HepG2 (cell line): ENCODE results near the gene OR6B1. TPM values are rescaled to one million over a fixed set of nuclear protein-coding genes. Genes with fewer than 3 reads are reported as not detected.
A peak's percentile ranks its signal among the peaks of the same experiment; 100 is the strongest.

ENCODE experiments used
- ATAC-seq: fragments of 200-7000 bp; cut with Tn5 transposase; 3 replicates; pipeline ENCODE4 v1.9.1; 2020; ENCODE audit warnings: mild to moderate bottlenecking, moderate library complexity
- BruUV-seq: library from RNA; stranded (reverse); fragments of 400-500 nt; replicated peaks from 2 replicates; lab custom pipeline; 2021; lab: Mats Ljungman, UMichigan
- CTCF ChIA-PET: fragments of 300-600 bp; formaldehyde crosslinking; extraction: SDS; loops from one replicate; lab custom pipeline; 2021; ENCODE audit warnings: low total read pairs, inconsistent platforms, low intra/inter-chr PET ratio; lab: Yijun Ruan, JAX
- POLR2A ChIA-PET: fragments of 350-600 bp; sonication (Branson Sonifier 250); formaldehyde crosslinking; loops from one replicate; lab custom pipeline; 2020; ENCODE audit warnings: antibody characterized with exemption, inconsistent platforms; lab: Yijun Ruan, JAX
- DNase-seq: peaks from one replicate; pipeline ENCODE4 v3.0.0-alpha.2; 2015; ENCODE audit warnings: low spot score
- FAIRE-seq: peaks from 3 replicates; lab custom pipeline; 2011; peaks lifted over from hg19 to GRCh38; lab: Jason Lieb, UNC
- H2AFZ ChIP-seq: one replicate; pipeline ENCODE4 v1.6.1; 2011; ENCODE audit warnings: low read length, inconsistent platforms
- H3K27ac ChIP-seq: fragments of 300-600 bp; 3 replicates; pipeline ENCODE4 v1.8.0; 2011; ENCODE audit warnings: mixed run types, mild to moderate bottlenecking, mixed read lengths, low read length, inconsistent platforms; ENCODE audit not compliant: insufficient read depth; ENCODE audit errors: extremely low read length
- H3K27me3 ChIP-seq, 2 experiments: fragments of 200-600 bp in 1 of 2; 2 replicates in 1 of 2; 3 replicates in 1 of 2; pipeline versions ENCODE4 v1.6.0 to v1.8.0; 2011; ENCODE audit warnings: low read length in 2 of 2, mild to moderate bottlenecking in 2 of 2, moderate library complexity in 2 of 2, inconsistent platforms in 1 of 2; ENCODE audit not compliant: insufficient read depth in 2 of 2, control insufficient read depth in 1 of 2
- H3K36me3 ChIP-seq, 2 experiments: fragments of 200-600 bp in 1 of 2; replicated peaks in 1 of 2; 2 replicates in 1 of 2; 3 replicates in 1 of 2; pipeline versions ENCODE4 v1.5.1 to v1.8.0; 2011; ENCODE audit warnings: low read length in 2 of 2, inconsistent platforms in 1 of 2; ENCODE audit not compliant: insufficient read depth in 2 of 2, control insufficient read depth in 1 of 2
- H3K4me1 ChIP-seq: 2 replicates; pipeline ENCODE4 v1.5.1; 2012; ENCODE audit warnings: low read length, inconsistent platforms; ENCODE audit not compliant: insufficient read depth
- H3K4me2 ChIP-seq: 2 replicates; pipeline ENCODE4 v1.6.0; 2011; ENCODE audit warnings: low read depth, low read length, inconsistent platforms
- H3K4me3 ChIP-seq, 3 experiments: fragments of 200-600 bp in 1 of 3; sonication (generic), shearing (Covaris generic) in 1 of 3; replicated peaks in 1 of 3; 2 replicates each; pipeline ENCODE4 v1.5.1; 2011 to 2016; ENCODE audit warnings: low read length in 3 of 3, inconsistent platforms in 2 of 3, low read depth in 2 of 3, mild to moderate bottlenecking in 2 of 3, control low read depth in 1 of 3, mixed read lengths in 1 of 3; ENCODE audit not compliant: insufficient read depth in 1 of 3
- H3K79me2 ChIP-seq: one replicate; pipeline ENCODE4 v1.6.1; 2011; ENCODE audit warnings: low read length, inconsistent platforms; ENCODE audit not compliant: insufficient read depth
- H3K9ac ChIP-seq: 2 replicates; pipeline ENCODE4 v1.6.0; 2011; ENCODE audit warnings: mild to moderate bottlenecking, low read depth, low read length, inconsistent platforms; ENCODE audit not compliant: insufficient read depth
- H3K9me3 ChIP-seq: 2 replicates; pipeline ENCODE4 v1.5.1; 2012; ENCODE audit warnings: mild to moderate bottlenecking, low read length
- H4K20me1 ChIP-seq: 2 replicates; pipeline ENCODE4 v1.6.0; 2011; ENCODE audit warnings: inconsistent platforms, mild to moderate bottlenecking, low read length, moderate library complexity; ENCODE audit not compliant: insufficient read depth
- GFI1 ChIP-seq: sonication (generic); formaldehyde crosslinking; IDR thresholded peaks from 2 replicates; pipeline ENCODE4 v1.5.0; 2020; ENCODE audit warnings: missing genetic modification reagents, mild to moderate bottlenecking, borderline replicate concordance
- RFX1 ChIP-seq: fragments of 450-650 bp; IDR thresholded peaks from 2 replicates; pipeline ENCODE4 v1.6.1; 2017
- ZBTB20 ChIP-seq: sonication (generic); formaldehyde crosslinking; IDR thresholded peaks from 2 replicates; pipeline ENCODE4 v1.8.1; 2023; ENCODE audit warnings: missing genetic modification reagents, low read depth, mild to moderate bottlenecking, borderline replicate concordance
- WGBS: methylation state at CpG from one replicate; pipeline ENCODE4 v1.1.6; 2017; ENCODE audit warnings: low lambda C conversion rate; 5-methylcytosine and 5-hydroxymethylcytosine counted together
- in situ Hi-C: cut with HindIII; loops from 2 replicates; pipeline ENCODE4 v1.10.0; 2017; ENCODE audit warnings: low pct_unique_long_range_greater_than_20kb; ENCODE audit not compliant: extremely low pct_ligation_motif_present
- intact Hi-C: fragments of 100-400 bp; cut with micrococcal nuclease; formaldehyde crosslinking; loops from one replicate; pipeline ENCODE4 v1.10.0; 2022; ENCODE audit not compliant: unreplicated experiment
- polyA plus RNA-seq, 8 experiments: library from polyadenylated mRNA; depleted of rRNA in 3 of 8; stranded (reverse) in 7 of 8; unstranded in 1 of 8; fragments of >200 nt; fragmentation: Illumina TruSeq in 4 of 8; extraction: Trizol in 4 of 8; gene quantifications; 2 replicates each; pipeline versions ENCODE4 v1.2.1 to v1.2.3, GENCODE V29; 2011 to 2016; ENCODE audit warnings: low read depth in 4 of 8, missing spikeins in 1 of 8, mixed read lengths in 1 of 8; ENCODE audit not compliant: insufficient read depth in 1 of 8
- total RNA-seq, 5 experiments: library from RNA; depleted of rRNA; stranded (reverse); fragments of >200 nt; fragmentation: Illumina TruSeq; extraction: Trizol; gene quantifications; 2 replicates each; pipeline ENCODE4 v1.2.3, GENCODE V29; 2016; ENCODE audit warnings: low read depth in 1 of 5
- TF ChIP-seq, protein P1 (sequence below): sonication (generic); formaldehyde crosslinking; IDR thresholded peaks from 2 replicates; pipeline ENCODE4 v1.4.0; 2020; ENCODE audit warnings: low read depth, missing genetic modification reagents
- TF ChIP-seq, protein P2 (sequence below): sonication (generic); formaldehyde crosslinking; IDR thresholded peaks from 2 replicates; pipeline ENCODE4 v1.9.0; 2021; ENCODE audit warnings: mild to moderate bottlenecking, missing genetic modification reagents

OR6B1 gene
- total and polyA plus RNA-seq, 2 of the 13 experiments (the other 11 are each of a cell fraction or from before 2014, with no cell fraction given), result 0.18 TPM; not detected in 1

- H3K9ac ChIP-seq, result no peak overlapping the region
- no peak overlapping the region for H3K4me3 ChIP-seq
- DNase-seq (no peak), FAIRE-seq (no peak), ATAC-seq (no peak)
- no peaks in the 10 kb centered on the region for H4K20me1 ChIP-seq
- intact Hi-C loops (no loop called here), in situ Hi-C loops (no loop called here)
- no peak overlapping the region for H3K27ac ChIP-seq
- WGBS, result 58% methylated on average over 4 of the region's 4 CpGs
- BruUV-seq, result no TSS peak
- H3K4me2 ChIP-seq, result no peak overlapping the region
- CTCF ChIA-PET, result no interaction called here
- no peaks in the 10 kb centered on the region for H3K4me1 ChIP-seq
- POLR2A ChIA-PET, result no interaction called here
- H3K27me3 ChIP-seq, result no peaks in the 10 kb centered on the region
- TF ChIP-seq GFI1 (CRISPR knock-in tag) (no peak), RFX1 (peak; percentile 37; the same call in 1 of the 2 replicates)
- no peaks in the 10 kb centered on the region for H3K36me3 ChIP-seq
- no peaks in the 10 kb centered on the region for H3K9me3 ChIP-seq
- no peak overlapping the region for H2AFZ ChIP-seq
- H3K79me2 ChIP-seq, result no peaks in the 10 kb centered on the region
These were observed 23.2 kb downstream of the OR6B1 start for GRCh38 chr7:144023171-144023827.

DNA sequence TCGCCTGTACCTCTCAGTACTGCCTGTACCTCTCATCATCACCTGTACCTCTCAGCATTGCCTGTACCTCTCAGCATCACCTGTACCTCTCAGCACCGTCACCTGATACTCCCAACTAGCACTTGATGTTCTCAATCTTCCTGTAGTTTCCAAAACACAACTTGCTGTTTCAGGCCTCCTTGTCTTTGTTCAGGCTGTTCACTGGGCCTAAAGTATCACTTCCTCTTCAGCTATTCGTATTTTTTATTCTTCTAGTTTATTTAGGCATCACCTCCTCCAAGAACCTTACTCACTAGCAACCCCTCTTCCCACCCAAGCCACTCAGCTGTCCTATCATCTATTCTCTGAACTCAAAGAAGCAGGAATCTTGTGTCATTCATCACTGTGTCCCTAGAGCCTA is 24.1 kb downstream of the OR6B1 start:
- no peak overlapping the region for H3K4me3 ChIP-seq
- H2AFZ ChIP-seq, result no peak overlapping the region
- DNase-seq, result no peak
- CTCF ChIA-PET, result no interaction called here
- no peaks in the 10 kb centered on the region for H3K9me3 ChIP-seq
- BruUV-seq, result no TSS peak
- no peak overlapping the region for H3K4me2 ChIP-seq
- no peaks in the 10 kb centered on the region for H3K79me2 ChIP-seq
- no peak for ATAC-seq
- H3K4me1 ChIP-seq, result no peaks in the 10 kb centered on the region
- no peaks in the 10 kb centered on the region for H4K20me1 ChIP-seq
- no peaks in the 10 kb centered on the region for H3K36me3 ChIP-seq
- H3K27me3 ChIP-seq, result no peaks in the 10 kb centered on the region
- H3K27ac ChIP-seq, result no peak overlapping the region
- intact Hi-C loops (no loop called here), in situ Hi-C loops (no loop called here)
- 29% methylated on average over 3 of the region's 3 CpGs for WGBS
- H3K9ac ChIP-seq, result no peak overlapping the region
- no peak for TF ChIP-seq ZBTB20 (CRISPR knock-in tag)
- TF ChIP-seq, protein P1, sequence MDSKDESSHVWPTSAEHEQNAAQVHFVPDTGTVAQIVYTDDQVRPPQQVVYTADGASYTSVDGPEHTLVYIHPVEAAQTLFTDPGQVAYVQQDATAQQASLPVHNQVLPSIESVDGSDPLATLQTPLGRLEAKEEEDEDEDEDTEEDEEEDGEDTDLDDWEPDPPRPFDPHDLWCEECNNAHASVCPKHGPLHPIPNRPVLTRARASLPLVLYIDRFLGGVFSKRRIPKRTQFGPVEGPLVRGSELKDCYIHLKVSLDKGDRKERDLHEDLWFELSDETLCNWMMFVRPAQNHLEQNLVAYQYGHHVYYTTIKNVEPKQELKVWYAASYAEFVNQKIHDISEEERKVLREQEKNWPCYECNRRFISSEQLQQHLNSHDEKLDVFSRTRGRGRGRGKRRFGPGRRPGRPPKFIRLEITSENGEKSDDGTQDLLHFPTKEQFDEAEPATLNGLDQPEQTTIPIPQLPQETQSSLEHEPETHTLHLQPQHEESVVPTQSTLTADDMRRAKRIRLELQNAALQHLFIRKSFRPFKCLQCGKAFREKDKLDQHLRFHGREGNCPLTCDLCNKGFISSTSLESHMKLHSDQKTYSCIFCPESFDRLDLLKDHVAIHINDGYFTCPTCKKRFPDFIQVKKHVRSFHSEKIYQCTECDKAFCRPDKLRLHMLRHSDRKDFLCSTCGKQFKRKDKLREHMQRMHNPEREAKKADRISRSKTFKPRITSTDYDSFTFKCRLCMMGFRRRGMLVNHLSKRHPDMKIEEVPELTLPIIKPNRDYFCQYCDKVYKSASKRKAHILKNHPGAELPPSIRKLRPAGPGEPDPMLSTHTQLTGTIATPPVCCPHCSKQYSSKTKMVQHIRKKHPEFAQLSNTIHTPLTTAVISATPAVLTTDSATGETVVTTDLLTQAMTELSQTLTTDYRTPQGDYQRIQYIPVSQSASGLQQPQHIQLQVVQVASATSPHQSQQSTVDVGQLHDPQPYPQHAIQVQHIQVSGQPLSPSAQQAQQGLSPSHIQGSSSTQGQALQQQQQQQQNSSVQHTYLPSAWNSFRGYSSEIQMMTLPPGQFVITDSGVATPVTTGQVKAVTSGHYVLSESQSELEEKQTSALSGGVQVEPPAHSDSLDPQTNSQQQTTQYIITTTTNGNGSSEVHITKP (CRISPR knock-in tag), result no peak
- TF ChIP-seq, protein P2, sequence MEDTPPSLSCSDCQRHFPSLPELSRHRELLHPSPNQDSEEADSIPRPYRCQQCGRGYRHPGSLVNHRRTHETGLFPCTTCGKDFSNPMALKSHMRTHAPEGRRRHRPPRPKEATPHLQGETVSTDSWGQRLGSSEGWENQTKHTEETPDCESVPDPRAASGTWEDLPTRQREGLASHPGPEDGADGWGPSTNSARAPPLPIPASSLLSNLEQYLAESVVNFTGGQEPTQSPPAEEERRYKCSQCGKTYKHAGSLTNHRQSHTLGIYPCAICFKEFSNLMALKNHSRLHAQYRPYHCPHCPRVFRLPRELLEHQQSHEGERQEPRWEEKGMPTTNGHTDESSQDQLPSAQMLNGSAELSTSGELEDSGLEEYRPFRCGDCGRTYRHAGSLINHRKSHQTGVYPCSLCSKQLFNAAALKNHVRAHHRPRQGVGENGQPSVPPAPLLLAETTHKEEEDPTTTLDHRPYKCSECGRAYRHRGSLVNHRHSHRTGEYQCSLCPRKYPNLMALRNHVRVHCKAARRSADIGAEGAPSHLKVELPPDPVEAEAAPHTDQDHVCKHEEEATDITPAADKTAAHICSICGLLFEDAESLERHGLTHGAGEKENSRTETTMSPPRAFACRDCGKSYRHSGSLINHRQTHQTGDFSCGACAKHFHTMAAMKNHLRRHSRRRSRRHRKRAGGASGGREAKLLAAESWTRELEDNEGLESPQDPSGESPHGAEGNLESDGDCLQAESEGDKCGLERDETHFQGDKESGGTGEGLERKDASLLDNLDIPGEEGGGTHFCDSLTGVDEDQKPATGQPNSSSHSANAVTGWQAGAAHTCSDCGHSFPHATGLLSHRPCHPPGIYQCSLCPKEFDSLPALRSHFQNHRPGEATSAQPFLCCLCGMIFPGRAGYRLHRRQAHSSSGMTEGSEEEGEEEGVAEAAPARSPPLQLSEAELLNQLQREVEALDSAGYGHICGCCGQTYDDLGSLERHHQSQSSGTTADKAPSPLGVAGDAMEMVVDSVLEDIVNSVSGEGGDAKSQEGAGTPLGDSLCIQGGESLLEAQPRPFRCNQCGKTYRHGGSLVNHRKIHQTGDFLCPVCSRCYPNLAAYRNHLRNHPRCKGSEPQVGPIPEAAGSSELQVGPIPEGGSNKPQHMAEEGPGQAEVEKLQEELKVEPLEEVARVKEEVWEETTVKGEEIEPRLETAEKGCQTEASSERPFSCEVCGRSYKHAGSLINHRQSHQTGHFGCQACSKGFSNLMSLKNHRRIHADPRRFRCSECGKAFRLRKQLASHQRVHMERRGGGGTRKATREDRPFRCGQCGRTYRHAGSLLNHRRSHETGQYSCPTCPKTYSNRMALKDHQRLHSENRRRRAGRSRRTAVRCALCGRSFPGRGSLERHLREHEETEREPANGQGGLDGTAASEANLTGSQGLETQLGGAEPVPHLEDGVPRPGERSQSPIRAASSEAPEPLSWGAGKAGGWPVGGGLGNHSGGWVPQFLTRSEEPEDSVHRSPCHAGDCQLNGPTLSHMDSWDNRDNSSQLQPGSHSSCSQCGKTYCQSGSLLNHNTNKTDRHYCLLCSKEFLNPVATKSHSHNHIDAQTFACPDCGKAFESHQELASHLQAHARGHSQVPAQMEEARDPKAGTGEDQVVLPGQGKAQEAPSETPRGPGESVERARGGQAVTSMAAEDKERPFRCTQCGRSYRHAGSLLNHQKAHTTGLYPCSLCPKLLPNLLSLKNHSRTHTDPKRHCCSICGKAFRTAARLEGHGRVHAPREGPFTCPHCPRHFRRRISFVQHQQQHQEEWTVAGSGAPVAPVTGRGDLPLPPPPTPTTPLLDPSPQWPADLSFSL (CRISPR knock-in tag), result no peak
- no peak for FAIRE-seq
- POLR2A ChIA-PET, result no interaction called here
